Small intestine (tissue), 7 donors: Measurements from ENCODE around the gene PLK3. TPM values are rescaled to one million over a fixed set of nuclear protein-coding genes. Genes with fewer than 3 reads are reported as not detected.

Experiments used
- DNase-seq, 2 donors: peaks; one replicate each; pipeline versions ENCODE4 v3.0.0 to v3.0.0-alpha.2; 2013
- FAIRE-seq: peaks from 2 replicates; lab custom pipeline; 2012; peaks lifted over from hg19 to GRCh38; lab: Jason Lieb, UNC
- H3K27ac ChIP-seq, 3 donors: one replicate each; pipeline ENCODE4 v1.5.1; 2013; ENCODE audit warnings: low read length in 2 of 3, mild to moderate bottlenecking in 2 of 3, control low read depth in 1 of 3, inconsistent platforms in 1 of 3, low read depth in 1 of 3, moderate library complexity in 1 of 3
- H3K27me3 ChIP-seq, 3 donors: one replicate each; pipeline ENCODE4 v1.6.1; 2013; ENCODE audit warnings: low read length in 3 of 3, inconsistent platforms in 1 of 3; ENCODE audit not compliant: control insufficient read depth in 3 of 3, insufficient read depth in 3 of 3
- H3K36me3 ChIP-seq, 3 donors: one replicate each; pipeline ENCODE4 v1.6.1; 2013; ENCODE audit warnings: low read length in 3 of 3, inconsistent platforms in 1 of 3, low read depth in 1 of 3, mild to moderate bottlenecking in 1 of 3, moderate library complexity in 1 of 3; ENCODE audit not compliant: control insufficient read depth in 3 of 3, insufficient read depth in 2 of 3
- H3K4me1 ChIP-seq, 3 donors: one replicate each; pipeline ENCODE4 v1.6.1; 2013; ENCODE audit warnings: low read length in 2 of 3, inconsistent platforms in 1 of 3, low read depth in 1 of 3, mild to moderate bottlenecking in 1 of 3, moderate library complexity in 1 of 3; ENCODE audit not compliant: control insufficient read depth in 3 of 3, insufficient read depth in 2 of 3
- H3K4me3 ChIP-seq, 3 donors: one replicate each; pipeline ENCODE4 v1.5.1; 2013; ENCODE audit warnings: low read length in 3 of 3, control low read depth in 1 of 3, inconsistent platforms in 1 of 3, low read depth in 1 of 3, mild to moderate bottlenecking in 1 of 3, moderate library complexity in 1 of 3
- H3K9me3 ChIP-seq, 2 donors: one replicate each; pipeline ENCODE4 v1.6.1; 2013; ENCODE audit warnings: low read depth in 1 of 2, low read length in 1 of 2; ENCODE audit not compliant: control insufficient read depth in 2 of 2, insufficient read depth in 1 of 2
- WGBS, 3 donors: extraction: QIAGEN DNeasy Blood & Tissue Kit; methylation state at CpG; one replicate each; pipeline ENCODE4 v1.1.7; 2013; 5-methylcytosine and 5-hydroxymethylcytosine counted together
- polyA plus RNA-seq, 4 donors: library from polyadenylated mRNA; stranded (reverse) in 3 of 4; unstranded in 1 of 4; fragments of 200-250 nt in 3 of 4; fragments of 120-200 nt in 1 of 4; gene quantifications; one replicate each; pipeline versions ENCODE4 v1.2.1 to v1.2.3, GENCODE V29; 2013
- donor health status: healthy with polysubstance abuse.
- donor health status: control.
- donor health status: control.
- donor health status: Bipolar disorder and iron deficiency.
- donor health status: healthy.

Gene PLK3
- polyA plus RNA-seq, 4 donors = 5.4 to 16.7 (median 10.6) TPM

DNA sequence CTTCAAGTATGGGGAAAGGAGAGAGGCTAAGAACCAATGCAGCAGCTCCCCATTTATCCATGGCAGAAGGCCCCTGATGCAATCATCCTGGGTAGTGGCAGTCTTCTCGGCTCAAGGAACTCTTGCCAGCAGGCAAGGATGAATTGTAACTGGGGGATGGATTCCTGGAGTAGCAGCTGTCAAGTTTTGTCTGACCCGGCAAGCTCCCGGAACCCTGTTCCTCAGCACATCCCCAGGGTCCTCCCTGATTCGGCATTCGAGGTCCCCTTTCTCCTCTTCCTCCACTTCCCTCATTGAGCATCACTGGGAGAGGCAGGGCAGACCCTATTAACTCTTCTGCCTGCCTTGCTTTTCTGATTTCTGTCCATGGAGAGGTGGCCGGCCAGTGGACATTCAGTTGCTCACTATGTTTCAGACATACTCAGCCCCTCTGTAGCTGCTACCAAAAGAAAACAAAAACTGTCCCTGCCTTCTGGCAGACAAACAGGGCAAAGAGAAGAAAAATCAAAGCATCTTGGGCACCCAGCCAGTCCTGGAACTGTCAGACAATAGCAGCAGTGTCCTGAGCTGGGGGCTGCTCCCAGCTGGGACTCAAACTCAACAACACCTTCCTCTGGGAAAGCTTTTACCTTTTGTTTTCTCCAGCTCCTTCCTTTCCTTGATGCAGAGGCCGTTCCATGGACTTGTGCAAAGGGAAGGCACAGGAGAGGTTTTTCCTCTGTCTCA is 48.4 kb downstream of the PLK3 start:
- WGBS, 3 donors = 74 to 78% (median 74%) methylated on average over 7 of the region's 7 CpGs
- no peak overlapping the region for H3K27ac ChIP-seq
- peaks cover 0 to 16% (median 0%) of the 10 kb centered on the region in 3 donors for H3K36me3 ChIP-seq
- H3K4me3 ChIP-seq = no peak overlapping the region
- no peaks in the 10 kb centered on the region for H3K9me3 ChIP-seq
- no peak for DNase-seq
- H3K27me3 ChIP-seq = no peaks in the 10 kb centered on the region
- no peaks in the 10 kb centered on the region for H3K4me1 ChIP-seq
- FAIRE-seq = no peak

DNA sequence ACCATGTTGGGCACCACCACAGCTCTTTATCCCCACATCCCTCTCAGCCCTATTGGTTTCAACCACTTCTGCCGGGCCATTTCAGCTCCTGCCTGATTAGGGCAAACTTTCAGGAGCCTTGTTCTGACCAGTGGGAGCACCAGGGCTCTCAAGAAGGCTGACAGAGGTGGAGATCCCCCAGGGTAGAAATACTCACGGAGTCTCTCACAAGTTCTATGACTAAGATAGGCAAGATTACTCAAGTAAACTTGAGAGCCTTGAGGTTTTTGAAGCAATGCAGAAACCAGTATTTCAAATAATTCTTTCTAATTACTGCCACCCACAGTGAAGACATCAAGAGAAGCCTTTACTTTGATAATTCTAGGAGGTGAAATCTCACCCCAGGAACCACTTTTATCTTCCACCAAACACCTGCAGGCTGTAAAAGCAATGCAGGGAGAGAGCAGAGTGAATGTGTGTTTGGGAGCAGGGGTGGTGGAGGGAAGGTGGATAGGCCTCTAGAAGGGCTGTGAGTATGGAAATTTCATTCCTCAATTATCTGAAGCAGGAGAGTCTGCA is 49.5 kb downstream of the PLK3 start:
- H3K27ac ChIP-seq = no peak overlapping the region
- no peaks in the 10 kb centered on the region for H3K9me3 ChIP-seq
- H3K4me1 ChIP-seq = no peaks in the 10 kb centered on the region
- no peaks in the 10 kb centered on the region for H3K27me3 ChIP-seq
- H3K4me3 ChIP-seq = no peak overlapping the region
- FAIRE-seq (no peak), DNase-seq (no peak)
- H3K36me3 ChIP-seq = peaks cover 0 to 16% (median 0%) of the 10 kb centered on the region in 3 donors
- WGBS, 3 donors = 70 to 87% (median 84%) methylated on average over 2 of the region's 2 CpGs

DNA sequence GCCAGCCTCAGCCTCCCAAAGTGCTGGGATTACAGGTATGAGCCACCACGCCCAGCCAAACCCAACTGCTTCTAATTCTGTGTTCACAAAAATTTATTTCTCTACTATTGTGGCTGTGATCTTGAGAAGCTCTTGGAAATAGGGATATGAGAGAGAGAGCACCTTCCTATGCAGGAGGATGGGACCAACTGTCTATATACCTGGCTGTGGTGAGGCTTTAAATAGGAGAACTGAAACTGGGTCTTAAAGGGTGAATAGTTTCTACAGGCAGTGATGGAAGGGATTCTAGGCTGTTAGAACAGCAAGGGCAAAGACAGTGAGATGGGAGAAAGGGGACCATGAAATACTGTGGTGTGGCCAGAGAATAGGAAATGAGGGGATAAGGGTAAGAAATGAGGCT is 51.1 kb downstream of the PLK3 start:
- no peaks in the 10 kb centered on the region for H3K9me3 ChIP-seq
- 96 to 100% (median 100%) methylated on average over 1 of the region's 1 CpG for WGBS, 3 donors
- FAIRE-seq = no peak

DNA sequence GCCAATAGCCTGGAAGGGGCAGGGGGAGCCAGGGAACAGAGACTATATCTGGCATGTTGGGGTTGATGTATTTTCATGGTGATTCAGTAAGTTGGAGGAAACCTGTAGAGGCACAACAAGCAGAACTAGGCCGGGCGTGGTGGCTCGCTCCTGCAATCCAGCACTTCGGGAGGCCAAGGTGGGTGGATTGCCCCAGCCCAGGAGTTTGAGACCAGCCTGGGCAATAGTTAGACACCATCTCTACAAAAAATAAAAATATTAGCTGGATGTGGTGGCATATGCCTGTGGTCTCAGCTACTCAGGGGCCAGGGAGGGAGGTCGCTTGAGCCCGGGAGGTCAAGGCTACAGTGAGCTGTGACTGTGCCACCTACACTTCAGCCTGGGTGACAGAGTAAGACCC is 53.0 kb downstream of the PLK3 start:
- no peaks in the 10 kb centered on the region for H3K9me3 ChIP-seq
- no peaks in the 10 kb centered on the region for H3K4me1 ChIP-seq
- no peaks in the 10 kb centered on the region for H3K27me3 ChIP-seq
- FAIRE-seq (no peak), DNase-seq (no peak)
- H3K27ac ChIP-seq = no peak overlapping the region
- no peak overlapping the region for H3K4me3 ChIP-seq
- peaks cover 0 to 24% (median 0%) of the 10 kb centered on the region in 3 donors for H3K36me3 ChIP-seq
- 98% methylated on average over 6 of the region's 6 CpGs for WGBS, 3 donors

More for the DNA sequence above, 51.1 kb downstream of the PLK3 start:
- H3K4me1 ChIP-seq = no peaks in the 10 kb centered on the region
- H3K4me3 ChIP-seq = no peak overlapping the region
- no peak overlapping the region for H3K27ac ChIP-seq
- no peak for DNase-seq
- H3K36me3 ChIP-seq = peaks cover 0 to 22% (median 0%) of the 10 kb centered on the region in 3 donors
- H3K27me3 ChIP-seq = no peaks in the 10 kb centered on the region

DNA sequence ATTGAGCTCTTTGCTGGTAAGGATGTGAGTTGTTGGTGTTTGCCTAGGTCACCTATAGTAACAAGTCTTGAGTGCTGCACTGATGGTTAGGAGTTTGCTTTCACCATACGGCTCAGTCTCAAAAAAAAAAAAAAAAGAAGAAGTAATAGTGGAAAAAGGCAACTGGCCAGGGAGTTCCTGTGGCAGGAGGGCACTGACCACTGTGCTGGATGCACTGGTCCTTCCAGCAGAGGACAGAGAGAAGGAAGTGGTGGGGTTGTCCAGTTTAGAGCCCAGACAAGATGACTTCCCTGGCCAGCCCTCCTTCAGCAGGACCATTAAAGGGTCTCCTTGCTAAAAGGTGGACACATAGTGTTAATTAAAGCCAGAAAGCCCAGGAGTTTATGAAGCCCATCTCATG is 54.8 kb downstream of the PLK3 start:
- 84 to 94% (median 85%) methylated on average over 1 of the region's 1 CpG for WGBS, 3 donors
- FAIRE-seq = no peak
- Histone ChIP-seq H3K36me3 (peaks cover 0 to 23% (median 0%) of the 10 kb centered on the region in 3 donors), H3K27me3 (no peaks in the 10 kb centered on the region), H3K27ac (no peak overlapping the region), H3K4me1 (no peaks in the 10 kb centered on the region), H3K9me3 (no peaks in the 10 kb centered on the region), H3K4me3 (no peak overlapping the region)
- no peak for DNase-seq

Other genes starting within 250 kb of the PLK3 start
- 10 to 100 TPM; 16.6 to 27.2 (median 22.8) TPM for gene TMEM53, start 125.9 kb upstream of the PLK3 start, polyA plus RNA-seq
- gene ARMH1, start 125.7 kb upstream of the PLK3 start, polyA plus RNA-seq = 1 to 10 TPM; 2.1 to 6.5 (median 3.4) TPM
- gene RNU5D-1, start 69.2 kb upstream of the PLK3 start, polyA plus RNA-seq = not detected
- 10 to 100 TPM in 2 of 4 donors, 1 to 10 TPM in 2; 1.1 to 17.7 (median 6.5) TPM for gene KIF2C, start 60.5 kb upstream of the PLK3 start, polyA plus RNA-seq
- 1,000 to 10,000 TPM; 1,153 to 3,026 (median 2,284) TPM for gene RPS8, start 24.8 kb upstream of the PLK3 start, polyA plus RNA-seq
- gene BEST4, start 12.2 kb upstream of the PLK3 start, polyA plus RNA-seq = 10 to 100 TPM in 2 of 4 donors, 1 to 10 TPM in 2; 7.4 to 33.0 (median 14.8) TPM
- gene DYNLT4, start 7.0 kb downstream of the PLK3 start, polyA plus RNA-seq = under 1 TPM in 2 of 4 donors, not detected in 2; 0.46 to 0.75 TPM
- gene BTBD19, start 8.1 kb downstream of the PLK3 start, polyA plus RNA-seq = 10 to 100 TPM in 1 of 4 donors, 1 to 10 TPM in 3; 1.1 to 14.7 (median 1.7) TPM
- 1 to 10 TPM in 1 of 4 donors, under 1 TPM in 3; 0.27 to 3.2 (median 0.36) TPM for gene PTCH2, start 42.9 kb downstream of the PLK3 start, polyA plus RNA-seq
- gene EIF2B3, start 186.2 kb downstream of the PLK3 start, polyA plus RNA-seq = 10 to 100 TPM in 2 of 4 donors, 1 to 10 TPM in 2; 5.6 to 19.4 (median 12.5) TPM
- 100 to 1,000 TPM in 2 of 4 donors, 10 to 100 TPM in 2; 54.2 to 148 (median 81.9) TPM for gene HECTD3, start 210.9 kb downstream of the PLK3 start, polyA plus RNA-seq
- 10 to 100 TPM; 52.1 to 85.4 (median 73.8) TPM for gene UROD, start 211.9 kb downstream of the PLK3 start, polyA plus RNA-seq